CD4-positive, alpha-beta T cell treated with Interferon alpha-2 for 1 hour (primary cell): ENCODE results near the gene MRC1.
"Not testable (repeated sequence)": the region's sequence is repeated elsewhere in the genome, so short reads cannot be mapped to it uniquely, and the experiment has no call there.

Experiments used
- DNase-seq, 2 donors: peaks; one replicate each; pipeline ENCODE4 v3.0.0-alpha.2; 2020 to 2022

Gene MRC1

DNA sequence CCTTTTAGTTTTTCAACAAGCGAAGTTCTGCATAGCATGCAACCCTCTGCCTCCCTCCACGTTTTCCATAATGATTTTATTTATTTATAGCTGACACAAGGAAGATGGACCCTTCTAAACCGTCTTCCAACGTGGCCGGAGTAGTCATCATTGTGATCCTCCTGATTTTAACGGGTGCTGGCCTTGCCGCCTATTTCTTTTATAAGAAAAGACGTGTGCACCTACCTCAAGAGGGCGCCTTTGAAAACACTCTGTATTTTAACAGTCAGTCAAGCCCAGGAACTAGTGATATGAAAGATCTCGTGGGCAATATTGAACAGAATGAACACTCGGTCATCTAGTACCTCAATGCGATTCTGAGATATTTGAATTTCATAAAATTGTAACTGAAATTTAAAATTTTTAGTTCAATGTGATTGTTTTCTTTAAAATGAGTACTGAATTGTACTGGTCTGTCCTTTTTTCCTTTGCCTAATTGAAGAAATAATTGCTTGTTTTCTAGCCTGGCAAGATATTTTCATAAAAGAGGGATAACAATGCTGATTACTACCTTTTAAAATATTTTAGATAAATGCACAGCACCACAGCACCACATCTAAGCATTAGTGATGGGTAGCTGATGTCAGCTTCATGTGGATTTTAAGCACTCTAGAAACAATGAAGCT lies 101.1 kb downstream of the MRC1 start:
- DNase-seq = peak in 1 of 2 donors; percentile 9

DNA sequence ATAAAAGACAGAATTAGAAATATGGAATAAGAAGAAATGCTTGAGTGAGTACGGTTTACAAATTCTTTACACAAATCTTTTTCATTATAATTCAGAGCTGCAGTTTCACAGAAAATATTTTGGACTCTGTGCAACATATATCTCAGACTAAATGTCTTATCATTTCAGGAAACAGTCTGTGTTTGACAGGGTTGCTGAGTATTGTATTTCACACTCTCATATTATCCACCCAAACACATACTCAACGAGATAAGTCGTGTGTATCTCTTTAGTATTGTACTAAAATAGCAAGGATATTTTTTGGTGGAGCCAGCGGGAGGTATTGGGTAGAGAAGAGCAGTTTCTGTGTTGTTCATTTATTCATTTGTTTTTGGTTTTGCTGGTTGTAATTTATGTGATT lies 103.6 kb downstream of the MRC1 start:
- no peak for DNase-seq

DNA sequence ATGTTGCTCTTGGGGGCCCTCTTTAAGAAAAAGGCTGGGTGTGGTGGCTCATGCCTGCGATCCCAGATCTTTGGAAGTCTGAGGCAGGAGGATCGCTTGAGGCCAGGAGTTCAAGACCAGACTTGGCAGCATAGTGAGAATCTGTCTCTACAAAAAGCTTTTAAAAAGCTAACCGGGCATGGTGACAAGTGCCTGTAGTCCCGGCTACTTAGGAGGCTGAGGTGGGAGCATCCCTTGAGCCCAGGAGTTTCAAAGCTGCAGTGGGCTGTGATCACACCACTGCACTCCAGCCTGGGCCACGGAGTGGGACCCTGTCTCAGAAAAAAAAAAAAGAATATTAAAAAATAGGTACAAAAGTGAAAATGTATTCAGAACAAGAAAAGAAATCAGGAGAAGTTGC lies 104.5 kb downstream of the MRC1 start:
- no peak for DNase-seq

GRCh38 chr10:17914169-17915045 lies 105.3 kb downstream of the MRC1 start:
- DNase-seq = no peak

- DNase-seq = no peak
Observed at GRCh38 chr10:17915181-17915580, 106.0 kb downstream of the MRC1 start.

DNA sequence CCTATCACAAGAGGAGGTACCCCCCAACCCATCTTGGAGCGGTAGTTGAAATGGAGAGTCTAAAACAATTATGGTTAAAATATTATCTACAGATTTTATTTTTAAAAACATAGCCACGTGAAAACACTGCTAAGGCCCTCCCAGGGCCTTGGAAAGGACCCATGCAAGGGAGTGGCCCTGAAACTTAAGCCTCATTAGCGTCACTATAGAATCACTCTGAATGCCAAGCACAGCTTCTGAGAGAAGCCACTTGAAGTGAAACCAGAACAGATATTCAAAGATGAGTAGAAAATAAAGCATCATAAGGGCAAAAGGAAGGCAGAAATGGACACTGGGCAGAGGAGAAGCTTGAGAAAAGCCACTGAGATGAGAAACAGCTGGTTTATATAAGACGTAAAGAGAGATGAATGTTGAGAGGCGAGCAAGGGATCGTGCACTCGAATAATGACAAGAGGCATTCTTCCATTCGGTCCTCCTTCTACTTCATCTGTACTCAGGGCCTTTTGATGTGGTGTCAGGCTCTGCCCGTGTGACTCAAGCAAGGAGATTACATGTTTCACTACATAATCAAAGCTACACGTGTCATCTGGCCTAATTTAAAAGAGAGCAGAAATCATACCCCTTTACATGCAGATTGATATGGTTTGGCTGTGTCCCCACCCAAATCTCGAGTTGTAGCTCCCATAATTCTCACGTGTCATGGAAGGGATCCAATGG lies 109.2 kb downstream of the MRC1 start:
- no peak for DNase-seq

- no peak for DNase-seq
Observed at GRCh38 chr10:17921378-17921777, 112.2 kb downstream of the MRC1 start.

DNA sequence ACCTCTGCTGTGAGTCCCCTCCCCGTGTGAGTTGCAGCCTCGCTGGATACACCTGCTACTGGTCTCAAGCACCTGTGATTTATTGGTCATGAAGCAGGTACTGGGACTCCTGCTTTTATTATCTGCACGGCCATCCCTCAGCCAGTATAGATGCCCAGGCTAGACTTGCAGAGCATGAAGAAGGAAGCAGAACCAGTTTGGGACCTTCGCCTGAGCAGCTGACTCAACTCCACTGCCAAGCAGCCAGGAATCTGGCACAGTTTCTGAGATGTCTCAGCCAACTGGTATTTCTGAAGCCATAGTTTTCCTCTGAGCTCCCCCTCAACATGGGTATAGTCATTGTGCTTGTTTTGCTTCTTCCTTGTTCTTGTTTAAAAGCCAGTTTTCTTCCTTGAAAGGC lies 114.6 kb downstream of the MRC1 start:
- no peak for DNase-seq

- DNase-seq = no peak
Observed at GRCh38 chr10:17943033-17943745, 134.0 kb downstream of the MRC1 start.

DNA sequence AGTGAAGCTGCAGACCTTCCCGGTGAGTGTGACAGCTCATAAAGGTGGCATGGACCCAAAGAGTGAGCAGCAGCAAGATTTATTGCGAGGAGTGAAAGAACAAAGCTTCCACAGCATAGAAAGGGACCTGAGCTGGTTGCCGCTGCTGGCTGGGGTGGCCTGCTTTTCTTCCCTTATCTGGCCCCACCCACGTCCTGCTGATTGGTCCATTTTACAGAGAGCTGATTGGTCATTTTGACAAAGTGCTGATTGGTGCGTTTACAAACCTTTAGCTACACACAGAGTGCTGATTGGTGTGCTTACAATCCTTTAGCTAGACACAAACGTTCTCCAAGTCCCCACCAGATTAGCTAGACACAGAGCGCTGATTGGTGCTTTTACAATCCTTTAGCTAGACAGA lies 141.1 kb downstream of the MRC1 start:
- DNase-seq = not testable (repeated sequence)

DNA sequence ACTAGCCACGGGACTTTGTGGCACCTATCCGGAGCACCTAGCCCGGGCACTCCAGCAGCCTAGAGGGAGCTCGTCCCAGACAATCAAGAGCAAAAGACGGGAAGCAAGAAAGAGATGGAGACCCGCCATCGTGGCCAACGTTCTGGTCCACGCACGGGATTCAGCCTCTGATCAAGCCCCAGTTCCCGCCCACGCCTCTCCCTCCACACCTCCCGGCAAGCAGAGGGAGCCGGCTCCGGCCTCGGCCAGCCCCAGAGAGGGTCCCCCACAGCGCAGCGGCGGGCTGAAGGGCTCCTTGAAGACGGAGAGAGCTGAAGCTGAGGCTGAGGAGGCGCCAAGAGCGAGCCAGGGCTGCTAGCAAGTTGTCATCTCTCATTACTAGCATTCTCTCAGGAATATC lies 141.6 kb downstream of the MRC1 start:
- no peak for DNase-seq

- DNase-seq = no peak
Observed at GRCh38 chr10:17951868-17952371, 142.8 kb downstream of the MRC1 start, which contains the start of gene SLC39A12. Gene SLC39A12 (plus strand): TSS chr10:17951918. CDS start chr10:17953277, 1,359 bp downstream.

DNA sequence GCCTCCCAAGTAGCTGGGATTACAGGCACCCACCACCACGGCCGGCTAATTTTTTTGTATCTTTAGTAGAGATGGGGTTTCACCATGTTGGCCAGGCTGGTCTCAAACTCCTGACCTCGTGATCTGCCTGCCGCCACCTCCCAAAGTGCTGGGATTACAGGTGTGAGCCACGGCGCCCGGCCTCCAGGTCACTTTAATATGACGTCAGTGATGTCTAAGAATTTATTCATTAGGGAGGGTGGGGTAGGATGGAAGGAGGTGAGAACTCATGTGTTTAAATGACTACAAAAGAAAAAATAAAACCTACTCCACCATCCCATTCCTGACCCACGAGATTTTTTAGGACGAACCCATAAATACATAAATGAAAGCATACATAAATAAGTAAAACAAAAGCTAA lies 145.2 kb downstream of the MRC1 start:
- DNase-seq = not testable (repeated sequence)

DNA sequence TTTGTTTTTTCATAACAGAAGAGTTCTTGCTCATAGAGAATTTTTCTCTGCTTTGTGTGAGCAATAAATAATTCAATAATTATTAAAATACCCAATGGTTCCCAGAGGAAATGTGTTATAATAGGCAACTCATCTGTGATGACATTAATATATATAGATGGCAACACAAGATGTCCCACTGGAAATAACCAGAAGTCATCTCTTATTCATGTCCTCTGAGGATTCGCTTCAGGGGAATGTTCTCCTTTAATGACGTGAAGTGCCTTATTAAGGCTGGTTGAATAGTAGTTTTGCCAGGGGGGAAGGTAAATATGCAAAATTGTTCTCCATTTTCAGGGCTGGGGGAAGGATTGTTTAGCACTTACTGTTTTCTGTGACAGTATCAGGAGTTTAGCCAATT lies 145.7 kb downstream of the MRC1 start:
- no peak for DNase-seq

DNA sequence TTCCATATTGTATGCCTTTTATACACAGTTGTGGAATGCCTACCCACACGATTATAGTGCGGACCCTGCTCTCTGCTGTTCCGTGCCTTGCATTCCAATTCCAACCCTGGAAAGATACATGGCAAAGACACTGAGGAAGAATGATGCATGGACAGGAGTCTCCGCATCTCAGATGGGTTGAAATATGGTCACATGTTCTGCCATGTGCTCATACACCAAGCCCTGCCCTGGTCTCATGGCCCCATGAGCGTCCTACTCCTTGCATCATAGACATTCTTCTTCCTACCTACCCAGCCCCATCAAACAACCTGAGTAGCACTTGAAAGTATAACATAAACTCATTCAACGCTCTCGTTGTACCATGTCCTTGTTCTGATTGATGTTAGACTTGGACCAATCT lies 148.9 kb downstream of the MRC1 start:
- no peak for DNase-seq

DNA sequence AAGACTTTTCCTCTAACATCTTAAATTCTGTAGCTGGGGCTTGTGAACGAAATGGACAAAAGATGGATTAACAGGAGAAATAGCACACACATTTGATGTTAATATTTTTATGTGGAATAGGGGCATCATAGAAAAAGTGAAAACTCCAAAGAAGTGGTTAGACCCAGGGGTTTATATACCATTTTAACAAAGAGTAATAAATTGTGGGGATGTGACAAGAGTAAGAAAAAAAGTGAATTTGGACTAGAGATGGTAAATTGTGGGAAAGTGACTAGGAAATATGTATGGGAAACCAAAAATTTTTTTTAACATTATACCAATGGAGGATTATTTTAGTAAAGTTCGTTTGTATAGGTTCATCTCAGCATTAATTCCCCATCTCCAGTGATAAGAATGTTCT lies 150.7 kb downstream of the MRC1 start:
- no peak for DNase-seq
